HUES48 (cell line): ENCODE data around the gene NCAM1.

ENCODE experiments used
- H3K27ac ChIP-seq: one replicate; pipeline ENCODE4 v1.7.0; 2013; ENCODE audit warnings: low read depth, low read length, inconsistent platforms
- H3K27me3 ChIP-seq: 2 replicates; pipeline ENCODE4 v1.6.1; 2013; ENCODE audit warnings: mild to moderate bottlenecking, low read length; ENCODE audit not compliant: control insufficient read depth, insufficient read depth
- H3K36me3 ChIP-seq: 2 replicates; pipeline ENCODE4 v1.6.1; 2013; ENCODE audit warnings: low read length; ENCODE audit not compliant: control insufficient read depth, insufficient read depth
- H3K4me1 ChIP-seq: 2 replicates; pipeline ENCODE4 v1.6.1; 2013; ENCODE audit warnings: mild to moderate bottlenecking, low read length; ENCODE audit not compliant: control insufficient read depth, insufficient read depth
- H3K4me3 ChIP-seq: 2 replicates; pipeline ENCODE4 v1.5.1; 2013; ENCODE audit warnings: mild to moderate bottlenecking, low read depth, low read length
- H3K9ac ChIP-seq: 2 replicates; pipeline ENCODE4 v1.6.1; 2013; ENCODE audit warnings: mild to moderate bottlenecking, low read depth, low read length, moderate library complexity
- H3K9me3 ChIP-seq: 2 replicates; pipeline ENCODE4 v1.6.1; 2013; ENCODE audit warnings: low read length; ENCODE audit not compliant: control insufficient read depth, insufficient read depth

The NCAM1 gene

DNA sequence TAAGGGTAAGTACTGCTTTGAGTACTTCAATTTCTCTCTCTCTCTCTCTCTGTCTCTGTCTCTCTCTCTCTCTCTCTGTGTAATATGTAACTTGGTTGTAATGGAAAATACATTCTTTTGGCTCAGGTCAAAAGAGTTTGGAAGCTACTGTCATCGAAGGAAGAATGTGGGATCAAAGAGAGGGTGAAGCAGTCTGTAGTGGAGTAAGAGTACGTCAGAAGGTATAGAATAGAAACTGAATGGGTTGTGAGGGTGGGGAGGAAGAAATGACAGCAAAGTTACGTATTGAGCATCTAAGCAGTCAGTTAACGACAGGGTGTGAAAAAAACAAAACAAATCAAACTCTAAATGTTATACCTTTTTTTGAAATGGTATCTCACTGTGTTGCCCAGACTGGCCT, 10.0 kb downstream of the NCAM1 start:
- Histone ChIP-seq H3K4me1 (peaks cover 12% of the 10 kb centered on the region; the same call in 1 of the 2 replicates), H3K4me3 (no peak overlapping the region), H3K27me3 (no peaks in the 10 kb centered on the region), H3K9ac (no peak overlapping the region), H3K36me3 (no peaks in the 10 kb centered on the region), H3K27ac (no peak overlapping the region), H3K9me3 (no peaks in the 10 kb centered on the region)

DNA sequence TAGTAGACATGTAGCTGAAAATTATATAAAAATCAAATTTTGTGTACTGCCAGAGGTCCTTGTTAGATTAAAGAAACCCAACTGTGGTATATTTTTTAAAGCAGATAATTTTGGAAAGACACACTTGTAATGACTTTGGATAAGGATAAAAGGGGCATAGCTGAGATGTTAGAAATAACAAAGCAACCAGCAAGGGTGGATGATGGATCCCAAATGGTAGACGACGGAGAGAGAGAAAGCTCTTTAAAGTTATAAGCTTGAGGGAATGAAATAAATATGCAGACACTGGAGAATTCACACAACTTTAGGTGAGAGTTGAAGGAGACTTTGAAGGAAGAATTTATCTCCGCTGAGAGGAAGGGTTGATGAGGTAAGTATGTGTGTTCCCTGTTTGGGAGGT, 10.6 kb downstream of the NCAM1 start:
- Histone ChIP-seq H3K9me3 (no peaks in the 10 kb centered on the region), H3K27me3 (no peaks in the 10 kb centered on the region), H3K36me3 (no peaks in the 10 kb centered on the region), H3K27ac (no peak overlapping the region), H3K4me1 (peaks cover 9% of the 10 kb centered on the region; the same call in 1 of the 2 replicates), H3K9ac (no peak overlapping the region), H3K4me3 (no peak overlapping the region)

DNA sequence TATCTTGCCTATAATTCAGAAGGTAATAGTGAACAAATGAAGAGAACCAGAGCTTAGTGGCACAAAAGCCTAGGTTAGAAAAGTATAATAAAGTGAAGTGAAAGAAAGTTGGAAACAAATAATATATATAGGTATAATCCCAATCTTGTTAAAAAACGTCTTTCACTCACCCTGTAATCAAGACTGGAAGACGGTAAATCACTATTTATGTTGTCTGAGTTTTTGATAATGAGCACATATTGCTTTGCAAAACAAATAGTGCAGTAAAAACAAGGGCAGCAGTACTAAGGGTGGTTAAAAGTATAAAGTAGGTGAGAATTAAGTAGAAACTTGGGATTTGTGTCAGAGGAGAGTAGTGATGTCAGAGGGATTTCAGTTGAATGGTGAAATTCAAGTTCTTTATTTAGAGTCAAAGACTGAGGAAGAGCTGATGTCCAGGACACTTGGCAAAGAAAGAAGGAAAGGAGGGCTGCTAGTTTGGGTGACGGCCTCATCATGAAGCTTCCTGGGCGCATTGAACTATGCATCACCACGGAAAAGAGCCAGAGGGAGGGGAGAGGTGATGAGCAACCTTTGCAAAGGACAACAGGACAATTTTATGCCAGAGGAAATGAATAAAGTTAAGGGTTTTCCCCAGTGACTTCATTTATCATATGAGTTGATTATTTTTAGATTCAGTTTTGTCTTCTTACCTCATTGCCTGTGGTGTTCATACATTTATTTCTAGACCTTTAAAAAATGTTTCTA, 11.4 kb downstream of the NCAM1 start:
- H3K9ac ChIP-seq: no peak overlapping the region
- no peaks in the 10 kb centered on the region for H3K36me3 ChIP-seq
- no peak overlapping the region for H3K4me3 ChIP-seq
- H3K4me1 ChIP-seq: peaks cover 11% of the 10 kb centered on the region
- no peaks in the 10 kb centered on the region for H3K27me3 ChIP-seq
- no peaks in the 10 kb centered on the region for H3K9me3 ChIP-seq
- no peak overlapping the region for H3K27ac ChIP-seq

DNA sequence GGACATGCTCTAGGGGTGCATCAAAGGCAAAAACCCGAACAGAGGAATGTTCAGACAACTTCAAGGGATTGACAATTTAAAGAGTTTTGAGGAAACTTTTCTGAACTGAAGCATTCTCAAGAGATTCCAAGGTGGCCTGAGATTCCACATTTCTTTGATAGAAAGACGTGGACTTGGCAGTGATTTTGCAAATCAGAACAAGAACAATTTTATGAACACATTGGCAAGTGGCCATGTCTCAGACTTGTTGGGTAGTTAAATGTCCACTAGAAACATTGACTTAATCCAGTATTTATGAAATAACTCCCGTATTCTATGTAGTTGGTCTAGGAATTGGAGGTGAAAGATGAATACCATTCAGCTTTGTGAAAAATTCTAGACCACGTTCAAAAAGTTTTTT, 13.8 kb downstream of the NCAM1 start:
- H3K9me3 ChIP-seq: no peaks in the 10 kb centered on the region
- peaks cover 6% of the 10 kb centered on the region for H3K4me1 ChIP-seq
- no peaks in the 10 kb centered on the region for H3K27me3 ChIP-seq
- H3K36me3 ChIP-seq: no peaks in the 10 kb centered on the region
- H3K4me3 ChIP-seq: no peak overlapping the region
- H3K9ac ChIP-seq: no peak overlapping the region
- no peak overlapping the region for H3K27ac ChIP-seq

DNA sequence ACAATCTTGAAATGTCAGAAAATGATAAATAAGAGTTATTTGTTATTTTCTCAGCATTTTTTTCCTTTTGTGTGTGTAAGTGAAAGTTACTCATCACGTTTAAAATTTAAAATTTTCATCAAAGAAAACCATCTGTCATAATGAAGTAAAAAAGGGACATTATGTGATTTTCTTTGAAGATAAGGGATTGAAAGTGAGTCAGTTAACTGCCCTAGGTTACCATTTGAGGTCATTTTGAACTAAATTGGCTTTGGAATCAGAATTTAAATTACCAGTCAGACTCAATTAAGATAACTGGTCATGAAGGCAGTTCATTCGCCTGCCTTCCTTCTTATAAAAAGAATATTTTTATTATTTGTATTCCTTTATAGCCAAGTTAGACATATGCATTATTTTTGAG, 14.3 kb downstream of the NCAM1 start:
- Histone ChIP-seq H3K36me3 (no peaks in the 10 kb centered on the region), H3K9me3 (no peaks in the 10 kb centered on the region), H3K27me3 (no peaks in the 10 kb centered on the region), H3K4me3 (no peak overlapping the region), H3K4me1 (peaks cover 6% of the 10 kb centered on the region), H3K9ac (no peak overlapping the region), H3K27ac (no peak overlapping the region)

DNA sequence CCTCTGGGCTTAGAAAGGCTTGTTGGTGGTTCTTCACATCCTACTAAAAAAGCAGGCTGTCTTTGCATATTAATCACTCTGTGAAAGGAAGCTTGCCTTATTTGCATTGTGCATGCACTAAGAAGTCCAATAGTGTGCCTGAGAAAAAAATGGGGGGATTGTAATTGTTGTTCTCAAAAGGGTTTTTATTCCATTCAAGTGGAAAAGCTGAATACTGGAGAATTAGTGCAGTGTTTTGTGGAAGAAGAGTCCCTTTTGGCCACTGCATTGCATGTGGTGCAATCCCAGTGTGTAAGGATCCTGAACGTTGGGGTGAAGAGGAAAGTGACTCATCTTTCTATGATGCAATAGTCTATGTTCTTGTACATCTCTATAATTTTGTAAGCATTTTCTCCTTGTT, 16.5 kb downstream of the NCAM1 start:
- Histone ChIP-seq H3K27me3 (no peaks in the 10 kb centered on the region), H3K9ac (no peak overlapping the region), H3K27ac (no peak overlapping the region), H3K9me3 (no peaks in the 10 kb centered on the region), H3K4me1 (peaks cover 6% of the 10 kb centered on the region), H3K36me3 (no peaks in the 10 kb centered on the region), H3K4me3 (no peak overlapping the region)

DNA sequence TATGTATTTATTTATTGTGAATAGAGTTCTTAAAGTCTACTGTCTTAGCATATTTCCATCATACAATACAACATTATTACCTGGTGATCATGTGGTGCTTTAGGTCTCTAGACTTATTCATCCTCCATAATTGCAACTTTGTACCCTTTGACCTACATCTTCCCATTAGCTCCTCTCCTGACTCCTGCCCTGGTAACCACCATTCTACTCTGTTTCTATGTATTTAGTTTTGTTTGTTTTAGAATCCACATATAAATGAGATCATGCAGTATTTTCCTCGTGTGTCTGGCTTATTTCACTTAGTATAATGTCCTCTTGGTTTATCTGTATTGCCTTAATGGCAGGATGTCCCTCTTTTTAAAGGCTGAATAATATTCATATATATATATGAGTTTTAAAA, 22.7 kb downstream of the NCAM1 start:
- H3K27ac ChIP-seq: no peak overlapping the region
- H3K36me3 ChIP-seq: no peaks in the 10 kb centered on the region
- peaks cover 2% of the 10 kb centered on the region; the same call in 1 of the 2 replicates for H3K9me3 ChIP-seq
- no peaks in the 10 kb centered on the region for H3K27me3 ChIP-seq
- no peak overlapping the region for H3K9ac ChIP-seq
- H3K4me3 ChIP-seq: no peak overlapping the region
- no peaks in the 10 kb centered on the region; the same call in 1 of the 2 replicates for H3K4me1 ChIP-seq

DNA sequence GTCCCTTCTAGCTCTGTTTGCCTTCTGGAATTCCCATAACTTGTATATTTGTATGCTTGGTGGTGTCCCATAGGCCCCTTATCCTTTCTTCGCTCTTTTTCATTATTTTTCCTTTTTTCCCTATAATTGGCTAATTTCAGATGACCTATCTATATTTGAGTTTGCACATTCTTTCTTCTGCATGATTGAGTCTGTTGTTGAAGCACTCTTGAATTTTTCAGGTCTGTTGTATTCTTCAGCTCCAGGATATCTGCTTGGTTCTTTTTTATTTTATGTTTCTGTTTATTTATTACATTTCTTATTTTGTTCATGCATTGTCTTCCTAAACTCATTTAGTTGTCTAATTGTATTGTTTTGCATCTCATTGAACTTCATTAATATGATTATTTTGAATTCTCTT, 28.0 kb downstream of the NCAM1 start:
- Histone ChIP-seq H3K36me3 (no peaks in the 10 kb centered on the region), H3K9ac (no peak overlapping the region), H3K27ac (no peak overlapping the region), H3K9me3 (peaks cover 6% of the 10 kb centered on the region), H3K27me3 (no peaks in the 10 kb centered on the region), H3K4me3 (no peak overlapping the region), H3K4me1 (no peaks in the 10 kb centered on the region)

DNA sequence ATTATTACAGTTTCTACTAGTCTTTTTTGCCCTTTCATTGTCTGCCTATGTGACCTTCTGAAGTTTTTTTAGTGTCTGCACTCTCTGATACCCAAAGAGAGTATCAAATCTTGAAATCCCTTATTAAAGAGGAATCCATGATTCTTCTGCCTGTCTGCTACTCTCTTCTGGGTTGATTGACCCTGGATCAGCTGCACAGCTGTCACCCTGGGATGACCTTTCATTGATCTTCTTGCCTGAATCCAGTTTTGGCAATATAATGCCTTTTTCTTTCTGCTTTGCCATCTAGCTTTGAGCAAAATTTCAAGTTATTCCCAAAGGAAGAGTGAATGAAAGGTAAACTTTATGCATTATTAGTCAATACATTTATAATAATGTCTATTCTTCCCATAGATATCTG, 32.6 kb downstream of the NCAM1 start:
- Histone ChIP-seq H3K27me3 (no peaks in the 10 kb centered on the region), H3K4me3 (no peak overlapping the region), H3K9me3 (peaks cover 5% of the 10 kb centered on the region)

DNA sequence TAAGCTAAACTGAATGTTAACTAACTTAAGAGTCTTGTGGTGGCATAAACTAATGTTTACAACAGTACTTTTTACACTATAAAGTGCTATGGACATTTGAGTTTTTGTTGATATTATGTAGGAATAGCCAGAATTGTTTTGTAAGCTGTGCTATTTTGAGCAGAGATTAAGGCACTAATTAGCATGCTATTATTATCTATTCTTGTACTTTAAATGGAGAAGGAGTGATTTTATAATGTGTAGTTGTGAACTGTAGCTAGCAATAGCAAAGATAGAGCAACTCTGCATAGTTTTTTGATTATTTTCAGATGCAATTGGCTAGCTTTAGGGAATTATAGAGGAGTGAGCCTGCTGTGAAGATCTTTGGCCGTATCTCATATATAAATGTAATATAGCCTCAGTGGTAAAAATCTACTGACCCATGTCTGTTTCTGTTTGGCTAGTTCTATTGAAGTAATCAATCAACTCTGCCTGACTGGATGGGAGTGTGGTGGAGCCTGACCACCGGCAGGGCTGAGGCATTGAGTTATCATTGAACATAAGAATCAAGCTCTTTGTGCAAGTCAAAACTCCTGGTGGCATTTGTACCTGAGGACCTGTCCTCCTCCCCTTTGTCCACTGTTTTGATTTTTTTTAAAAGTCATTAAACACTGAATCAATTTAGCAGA, 34.3 kb downstream of the NCAM1 start:
- H3K4me1 ChIP-seq: peaks cover 10% of the 10 kb centered on the region
- H3K9ac ChIP-seq: no peak overlapping the region
- no peak overlapping the region for H3K4me3 ChIP-seq
- H3K9me3 ChIP-seq: no peaks in the 10 kb centered on the region
- no peaks in the 10 kb centered on the region for H3K27me3 ChIP-seq
- H3K36me3 ChIP-seq: no peaks in the 10 kb centered on the region
- no peak overlapping the region for H3K27ac ChIP-seq

More for the DNA sequence above, 32.6 kb downstream of the NCAM1 start:
- Histone ChIP-seq H3K9ac (no peak overlapping the region), H3K4me1 (peaks cover 5% of the 10 kb centered on the region), H3K36me3 (no peaks in the 10 kb centered on the region), H3K27ac (no peak overlapping the region)

DNA sequence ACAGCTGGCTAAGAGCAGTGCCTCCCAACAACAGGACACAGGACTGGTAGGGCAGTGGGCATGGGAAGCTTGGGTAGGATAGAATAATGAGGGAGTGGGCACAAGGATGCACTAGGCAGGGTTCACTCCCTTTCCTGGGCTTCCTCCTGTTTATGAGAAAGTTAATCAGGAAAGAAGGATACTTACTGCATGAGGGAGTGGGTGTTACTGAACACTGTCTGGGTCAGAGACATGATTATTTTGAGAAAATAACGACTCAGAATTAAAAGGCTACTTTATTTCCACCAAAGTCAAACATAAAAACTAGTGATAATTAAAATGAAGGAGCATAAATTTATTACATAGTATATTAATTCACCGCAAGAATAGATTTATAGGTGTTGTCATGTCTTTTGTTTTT, 35.8 kb downstream of the NCAM1 start:
- Histone ChIP-seq H3K4me3 (no peak overlapping the region), H3K4me1 (peaks cover 10% of the 10 kb centered on the region), H3K9ac (no peak overlapping the region), H3K9me3 (no peaks in the 10 kb centered on the region), H3K27ac (no peak overlapping the region), H3K27me3 (no peaks in the 10 kb centered on the region), H3K36me3 (no peaks in the 10 kb centered on the region)
